Breast epithelium (tissue), 4 donors: ENCODE data around the gene CLDN15. TPM values are rescaled to one million over a fixed set of nuclear protein-coding genes. Genes with fewer than 3 reads are reported as not detected.

ENCODE experiments used
- DNase-seq, 2 donors: peaks; one replicate each; pipeline ENCODE4 v3.0.0-alpha.2; 2019; ENCODE audit warnings: low spot score in 2 of 2
- H3K27ac ChIP-seq, 2 donors: fragments of 200-600 bp; sonication (generic) in 1 of 2; one replicate each; pipeline ENCODE4 v1.5.1; 2016 to 2019; ENCODE audit warnings: mild to moderate bottlenecking in 1 of 2
- H3K27me3 ChIP-seq, 2 donors: fragments of 200-600 bp; sonication (generic) in 1 of 2; one replicate each; pipeline versions ENCODE4 v1.5.1 to v1.6.0; 2017 to 2019; ENCODE audit warnings: control low read depth in 1 of 2, mild to moderate bottlenecking in 1 of 2
- H3K36me3 ChIP-seq: fragments of 200-600 bp; one replicate; pipeline ENCODE4 v1.5.1; 2019
- H3K4me1 ChIP-seq, 2 donors: fragments of 200-600 bp; sonication (generic); one replicate each; pipeline ENCODE4 v1.5.1; 2016 to 2019; ENCODE audit warnings: control low read depth in 1 of 2
- H3K4me3 ChIP-seq, 3 donors: fragments of 200-600 bp; sonication (generic); 1 replicate in 2 of 3; 2 replicates in 1 of 3; pipeline ENCODE4 v1.5.1; 2016 to 2019; ENCODE audit warnings: mild to moderate bottlenecking in 3 of 3, moderate library complexity in 2 of 3
- H3K9me3 ChIP-seq, 2 donors: fragments of 200-600 bp; sonication (generic) in 1 of 2; one replicate each; pipeline ENCODE4 v1.5.1; 2016 to 2019; ENCODE audit warnings: control low read depth in 1 of 2
- POLR2A ChIP-seq: fragments of 450-650 bp; IDR thresholded peaks from one replicate; pipeline ENCODE4 v1.6.1; 2016; ENCODE audit warnings: antibody characterized with exemption, mild to moderate bottlenecking, moderate library complexity
- POLR2AphosphoS5 ChIP-seq, 3 donors: sonication (generic); formaldehyde crosslinking; IDR thresholded peaks; one replicate each; pipeline ENCODE4 v1.6.1; 2017; ENCODE audit warnings: antibody characterized with exemption in 3 of 3
- intact Hi-C: fragments of 100-400 bp; cut with DNase I; formaldehyde crosslinking; loops from one replicate; pipeline ENCODE4 v1.15.1; 2023; ENCODE audit warnings: low total_unique reads
- total RNA-seq, 3 donors: library from RNA; depleted of rRNA; stranded (reverse); fragments of >200 nt; gene quantifications; one replicate each; pipeline ENCODE4 v1.1.0, GENCODE V29; 2016
- TF ChIP-seq, protein P1 (sequence below), 3 donors: fragments of 450-650 bp; IDR thresholded peaks; one replicate each; pipeline ENCODE4 v1.5.1; 2016 to 2017; ENCODE audit warnings: antibody characterized with exemption in 3 of 3, mild to moderate bottlenecking in 3 of 3, moderate library complexity in 3 of 3

Gene CLDN15
- total RNA-seq, 3 donors from 2014 or later, result 14.4 to 44.6 (median 17.1) TPM

DNA sequence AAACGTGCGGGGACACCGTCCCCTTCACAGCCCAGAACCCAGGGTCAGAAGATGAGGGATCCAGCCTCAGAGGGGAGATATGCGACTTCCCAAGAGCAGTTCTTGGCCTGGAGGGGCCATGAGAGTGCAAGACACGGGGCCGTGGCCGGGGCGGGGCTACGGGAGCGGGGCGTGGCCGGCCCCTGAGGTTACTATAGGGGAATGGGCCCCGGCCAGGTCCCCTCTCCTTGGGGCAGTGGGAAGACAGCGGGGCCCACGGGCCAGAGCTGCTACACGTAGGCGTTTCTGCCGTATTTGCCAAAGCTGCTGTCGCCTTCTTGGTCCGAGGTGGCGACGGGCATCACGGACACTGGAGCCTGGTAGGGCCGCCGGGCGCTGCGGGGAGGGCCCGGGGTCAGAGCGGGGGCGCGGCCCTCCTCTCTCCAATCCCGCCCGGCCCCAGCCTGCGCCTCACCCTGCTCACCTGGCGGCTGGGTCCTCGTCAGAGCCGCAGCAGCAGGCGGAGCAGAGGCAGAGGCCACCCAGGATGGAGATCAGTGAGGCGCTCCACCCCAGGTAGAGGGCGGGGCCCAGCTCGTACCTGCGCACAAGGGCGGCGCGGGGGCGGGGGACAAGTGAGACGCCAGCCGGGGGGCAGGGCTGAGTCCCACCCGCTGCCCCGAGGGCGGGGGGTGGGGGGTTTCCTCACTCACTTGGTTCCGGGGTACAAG, 5.3 kb downstream of the CLDN15 start:
- Histone ChIP-seq H3K27me3 (no peaks in the 10 kb centered on the region), H3K4me3 (peak overlapping the region in 2 of 3 donors; percentile 58 to 67), H3K4me1 (no peaks in the 10 kb centered on the region), H3K9me3 (no peaks in the 10 kb centered on the region), H3K36me3 (no peaks in the 10 kb centered on the region), H3K27ac (peak overlapping the region; percentile 75 to 79)
- TF ChIP-seq POLR2AphosphoS5 (IDR thresholded peaks at IDR 0.05), result no peak
- TF ChIP-seq, protein P1, sequence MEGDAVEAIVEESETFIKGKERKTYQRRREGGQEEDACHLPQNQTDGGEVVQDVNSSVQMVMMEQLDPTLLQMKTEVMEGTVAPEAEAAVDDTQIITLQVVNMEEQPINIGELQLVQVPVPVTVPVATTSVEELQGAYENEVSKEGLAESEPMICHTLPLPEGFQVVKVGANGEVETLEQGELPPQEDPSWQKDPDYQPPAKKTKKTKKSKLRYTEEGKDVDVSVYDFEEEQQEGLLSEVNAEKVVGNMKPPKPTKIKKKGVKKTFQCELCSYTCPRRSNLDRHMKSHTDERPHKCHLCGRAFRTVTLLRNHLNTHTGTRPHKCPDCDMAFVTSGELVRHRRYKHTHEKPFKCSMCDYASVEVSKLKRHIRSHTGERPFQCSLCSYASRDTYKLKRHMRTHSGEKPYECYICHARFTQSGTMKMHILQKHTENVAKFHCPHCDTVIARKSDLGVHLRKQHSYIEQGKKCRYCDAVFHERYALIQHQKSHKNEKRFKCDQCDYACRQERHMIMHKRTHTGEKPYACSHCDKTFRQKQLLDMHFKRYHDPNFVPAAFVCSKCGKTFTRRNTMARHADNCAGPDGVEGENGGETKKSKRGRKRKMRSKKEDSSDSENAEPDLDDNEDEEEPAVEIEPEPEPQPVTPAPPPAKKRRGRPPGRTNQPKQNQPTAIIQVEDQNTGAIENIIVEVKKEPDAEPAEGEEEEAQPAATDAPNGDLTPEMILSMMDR (IDR thresholded peaks at IDR 0.05), result no peak
- no peak for TF ChIP-seq POLR2A
- peak in 1 of 2 donors; percentile 59 for DNase-seq
- intact Hi-C loops, result no loop called here

DNA sequence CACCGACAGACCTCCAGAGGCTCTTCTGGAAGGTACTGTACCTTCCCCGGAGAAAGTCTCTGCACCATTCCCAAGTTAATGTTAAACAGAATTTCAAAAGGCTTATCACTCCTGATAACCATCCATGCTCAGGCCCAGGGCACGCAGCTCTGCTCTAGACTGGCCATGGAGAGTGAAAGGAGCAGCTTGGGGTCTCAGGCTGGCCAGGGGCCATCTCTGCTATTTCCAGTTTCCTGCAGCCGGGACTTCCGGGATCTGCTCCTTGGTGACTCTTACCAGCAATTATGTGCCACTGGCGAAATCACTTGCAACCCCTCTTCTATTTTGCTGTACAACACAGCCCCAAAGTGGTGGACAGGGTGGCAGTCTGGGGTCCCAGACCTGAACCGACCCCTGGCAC, 6.0 kb downstream of the CLDN15 start:
- DNase-seq, result no peak
- H3K27ac ChIP-seq, result peak overlapping the region; percentile 75 to 79
- H3K9me3 ChIP-seq, result no peaks in the 10 kb centered on the region
- peak overlapping the region in 2 of 3 donors; percentile 58 to 67 for H3K4me3 ChIP-seq
- TF ChIP-seq, protein P1 (IDR thresholded peaks at IDR 0.05), result no peak
- no peak for TF ChIP-seq POLR2A
- no peak for TF ChIP-seq POLR2AphosphoS5 (IDR thresholded peaks at IDR 0.05)
- no peaks in the 10 kb centered on the region for H3K36me3 ChIP-seq
- no peaks in the 10 kb centered on the region for H3K4me1 ChIP-seq
- H3K27me3 ChIP-seq, result no peaks in the 10 kb centered on the region
- intact Hi-C loops, result no loop called here

DNA sequence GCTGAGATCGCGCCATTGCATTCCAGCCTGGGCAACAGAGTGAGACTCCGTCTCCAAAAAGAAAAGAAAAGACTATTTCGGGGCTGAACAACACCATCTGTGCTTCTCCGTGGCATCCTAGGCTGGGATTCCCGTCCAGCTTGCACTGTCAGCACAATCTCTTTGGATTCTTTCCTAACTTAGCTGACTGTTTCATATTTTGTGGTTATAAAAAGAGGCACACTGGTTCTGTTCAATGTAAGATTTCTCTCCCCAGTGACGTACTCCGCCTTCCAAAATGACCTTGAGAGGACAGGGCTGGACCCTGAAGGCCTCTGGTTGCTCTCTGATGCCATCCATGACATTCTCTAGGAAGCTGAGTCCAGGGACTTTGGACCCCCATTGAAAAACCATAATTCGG, 10.9 kb downstream of the CLDN15 start:
- intact Hi-C loops, result no loop called here
- H3K36me3 ChIP-seq, result no peaks in the 10 kb centered on the region

DNA sequence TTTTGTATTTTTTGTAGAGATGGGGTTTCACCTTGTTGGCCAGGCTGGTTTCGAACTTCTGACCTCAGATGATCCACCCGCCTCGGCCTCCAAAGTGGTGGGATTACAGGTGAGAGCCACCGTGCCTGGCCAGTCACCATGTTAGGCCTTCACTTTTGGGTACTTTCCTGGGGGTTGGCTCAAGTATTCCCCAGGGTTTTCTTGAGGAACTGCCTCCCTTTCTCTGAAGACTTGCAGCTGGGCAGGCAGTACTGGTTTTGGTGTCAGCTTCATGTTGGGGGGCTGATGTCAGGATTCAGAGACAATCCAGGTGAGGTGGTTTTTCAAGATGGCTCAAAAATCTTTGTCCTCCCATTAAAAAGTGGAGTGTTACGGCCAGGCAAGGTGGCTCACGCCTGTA, 12.0 kb downstream of the CLDN15 start:
- DNase-seq, result no peak
- no peaks in the 10 kb centered on the region for H3K4me1 ChIP-seq
- no peak overlapping the region for H3K4me3 ChIP-seq
- no peaks in the 10 kb centered on the region for H3K9me3 ChIP-seq
- no peaks in the 10 kb centered on the region for H3K36me3 ChIP-seq
- no peak for TF ChIP-seq POLR2A
- TF ChIP-seq, protein P1 (IDR thresholded peaks at IDR 0.05), result no peak
- H3K27me3 ChIP-seq, result no peaks in the 10 kb centered on the region
- intact Hi-C loops, result no loop called here
- no peak overlapping the region for H3K27ac ChIP-seq

More for the DNA sequence above, 10.9 kb downstream of the CLDN15 start:
- DNase-seq, result no peak
- TF ChIP-seq POLR2A, result no peak
- TF ChIP-seq POLR2AphosphoS5 (IDR thresholded peaks at IDR 0.05), result no peak
- TF ChIP-seq, protein P1 (IDR thresholded peaks at IDR 0.05), result no peak
- H3K27me3 ChIP-seq, result no peaks in the 10 kb centered on the region
- H3K4me3 ChIP-seq, result no peak overlapping the region
- no peaks in the 10 kb centered on the region for H3K9me3 ChIP-seq
- H3K4me1 ChIP-seq, result no peaks in the 10 kb centered on the region
- peak overlapping the region in 1 of 2 donors; percentile 61 for H3K27ac ChIP-seq

DNA sequence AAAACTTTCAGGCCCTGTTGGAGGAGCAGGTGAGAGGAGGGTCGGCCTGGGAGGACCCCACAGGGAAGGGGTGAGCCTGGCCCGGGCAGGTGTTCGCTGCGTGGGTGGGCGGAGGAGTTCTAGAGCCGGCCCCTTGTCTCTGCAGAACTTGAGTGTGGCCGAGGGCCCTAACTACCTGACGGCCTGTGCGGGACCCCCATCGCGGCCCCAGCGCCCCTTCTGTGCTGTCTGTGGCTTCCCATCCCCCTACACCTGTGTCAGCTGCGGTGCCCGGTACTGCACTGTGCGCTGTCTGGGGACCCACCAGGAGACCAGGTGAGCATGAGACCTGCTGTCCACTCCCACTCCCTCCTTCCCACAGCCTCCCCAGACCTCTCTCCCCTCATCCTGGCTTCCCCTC, 14.1 kb downstream of the CLDN15 start:
- Histone ChIP-seq H3K27me3 (no peaks in the 10 kb centered on the region), H3K4me3 (no peak overlapping the region), H3K27ac (no peak overlapping the region), H3K9me3 (no peaks in the 10 kb centered on the region), H3K36me3 (no peaks in the 10 kb centered on the region), H3K4me1 (peaks cover 0 to 5% of the 10 kb centered on the region in 2 donors)
- no peak for DNase-seq
- TF ChIP-seq POLR2A (no peak), POLR2AphosphoS5 (IDR thresholded peaks at IDR 0.05) (no peak)
- TF ChIP-seq, protein P1 (IDR thresholded peaks at IDR 0.05), result no peak
- intact Hi-C loops, result no loop called here
